NK-92 (cell line): ENCODE data around the gene FBXL2.
"Not testable (repeated sequence)": the region's sequence is repeated elsewhere in the genome, so short reads cannot be mapped to it uniquely, and the experiment has no call there.

ENCODE experiments used
- DNase-seq: peaks from one replicate; lab custom pipeline; 2025; ENCODE audit not compliant: unreplicated experiment; lab: John Stamatoyannopoulos, UW

FBXL2 gene

GRCh38 chr3:33314993-33315392, 37.8 kb downstream of the FBXL2 start:
- no peak for DNase-seq

DNA sequence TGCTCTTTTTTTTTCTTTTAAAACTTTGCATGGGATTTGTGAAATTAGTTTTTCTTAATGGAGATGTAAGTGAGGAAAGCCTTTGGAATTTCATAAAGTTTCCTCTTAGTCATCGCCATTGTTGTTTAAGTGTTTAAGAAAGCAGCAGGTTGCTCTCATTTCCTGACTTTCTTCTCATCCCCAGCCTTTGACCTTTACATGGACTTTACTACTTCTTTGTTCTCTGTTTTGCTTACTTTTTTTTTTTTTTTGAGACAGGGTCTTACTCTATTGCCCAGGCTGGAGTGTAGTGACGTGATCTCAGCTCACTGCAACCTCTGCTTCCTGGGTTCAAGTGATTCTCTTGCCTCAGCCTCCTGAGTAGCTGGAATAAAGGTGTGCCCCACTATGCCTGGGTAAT, 38.6 kb downstream of the FBXL2 start:
- DNase-seq: no peak

DNA sequence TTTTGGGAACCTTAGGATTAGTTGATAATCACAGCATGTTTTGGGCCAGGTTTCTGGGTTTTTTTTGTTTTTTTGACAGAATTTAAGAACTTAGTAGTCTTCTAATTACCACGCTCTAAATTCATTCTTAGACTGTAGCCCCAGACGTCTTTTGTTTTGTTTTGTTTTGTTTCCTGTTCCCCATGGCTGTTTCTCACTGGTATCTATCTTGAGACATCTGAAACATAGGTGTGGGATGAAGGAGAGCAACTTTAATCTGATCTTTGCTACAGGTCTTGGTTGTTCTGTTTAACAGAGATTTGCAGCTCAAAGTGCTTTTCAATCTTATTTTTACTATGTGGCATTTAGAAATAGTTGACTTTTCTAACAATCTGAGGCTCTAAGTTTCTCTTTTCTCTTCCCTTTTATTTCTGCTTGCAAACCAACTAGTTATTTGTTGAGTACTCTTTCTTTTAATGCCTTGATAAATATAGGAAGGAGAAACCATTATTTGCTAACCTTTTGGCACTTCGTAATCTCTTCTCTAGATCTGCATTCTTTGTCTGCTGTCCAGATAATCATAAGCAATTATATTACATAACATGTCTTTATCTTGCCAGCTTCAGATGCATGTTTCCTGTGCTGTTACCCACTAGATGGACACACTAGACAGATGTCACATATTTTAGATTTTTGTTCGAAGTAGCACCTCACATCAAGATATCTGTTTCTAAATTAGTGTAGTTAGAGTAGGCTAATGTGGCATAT, 40.9 kb downstream of the FBXL2 start:
- DNase-seq: no peak

DNA sequence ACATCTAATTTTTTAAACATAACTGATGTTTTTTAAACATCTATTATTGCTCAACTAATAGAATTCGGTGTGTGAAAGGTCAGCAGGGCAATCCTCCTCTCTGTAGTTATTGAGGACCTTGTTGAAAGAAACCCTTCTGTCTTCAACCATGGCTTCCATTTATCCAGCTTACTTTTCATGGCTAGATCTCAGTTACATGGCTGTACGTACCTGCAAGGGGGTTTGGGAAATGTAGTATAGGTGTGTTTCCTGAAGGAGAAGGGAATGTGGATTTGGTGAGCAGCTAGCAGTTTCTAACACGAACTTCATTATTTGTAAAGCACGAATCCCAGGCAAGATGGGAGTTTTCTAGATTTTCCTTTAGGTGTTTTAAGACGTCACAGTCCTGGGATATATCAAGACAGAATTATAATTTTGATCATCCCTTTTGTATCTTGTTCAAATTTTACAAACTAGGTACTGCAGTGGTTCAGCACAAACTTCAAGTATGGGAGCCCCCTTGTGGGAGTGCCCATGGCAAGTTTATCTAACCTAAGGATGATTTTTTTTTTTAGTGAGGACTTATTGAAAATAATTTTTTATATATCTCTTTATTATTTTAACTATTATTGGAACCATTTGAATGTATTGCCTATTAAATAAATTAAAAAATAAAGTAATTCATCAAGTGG, 41.6 kb downstream of the FBXL2 start:
- no peak for DNase-seq

DNA sequence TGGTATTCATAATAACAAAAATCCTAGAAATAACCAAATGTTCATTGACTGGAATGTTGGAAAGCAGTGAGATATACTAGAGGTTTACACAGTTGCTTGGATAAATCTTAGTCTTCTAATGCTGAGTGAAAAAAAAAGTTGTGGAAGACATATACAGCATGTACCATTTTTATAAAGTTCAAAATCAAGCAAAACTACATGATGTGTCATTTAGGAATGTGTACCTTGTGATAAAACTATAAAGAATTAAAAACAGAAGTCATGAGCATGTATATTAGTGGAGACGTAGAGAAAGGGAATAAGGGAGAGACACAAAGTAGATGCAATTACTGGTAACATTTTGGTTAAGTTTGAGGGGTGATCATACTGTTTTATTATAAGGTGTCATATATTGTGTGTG, 45.2 kb downstream of the FBXL2 start:
- no peak for DNase-seq

DNA sequence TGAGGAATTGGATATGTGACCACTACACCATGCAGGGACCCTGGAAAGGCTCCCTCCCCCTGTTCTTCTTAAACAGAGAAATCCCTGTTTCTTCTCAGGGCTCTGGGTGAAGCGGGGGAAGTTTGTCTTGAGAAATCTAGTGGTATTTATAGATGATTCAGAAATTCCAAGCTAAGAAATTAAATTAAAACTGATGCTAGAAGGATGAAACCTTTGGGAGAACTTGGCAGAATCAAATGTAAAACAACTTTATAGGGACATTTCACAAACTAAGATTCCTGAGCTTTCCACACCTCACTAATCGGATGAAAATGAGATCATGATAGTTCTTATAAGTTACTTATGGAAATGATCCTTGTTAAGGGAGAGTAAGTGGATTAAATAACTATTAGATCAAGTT, 54.2 kb downstream of the FBXL2 start:
- no peak for DNase-seq

- no peak for DNase-seq
Measured at GRCh38 chr3:33334364-33334763, 57.1 kb downstream of the FBXL2 start.

- not testable (repeated sequence) for DNase-seq
Measured at GRCh38 chr3:33338936-33339465, 61.8 kb downstream of the FBXL2 start.

DNA sequence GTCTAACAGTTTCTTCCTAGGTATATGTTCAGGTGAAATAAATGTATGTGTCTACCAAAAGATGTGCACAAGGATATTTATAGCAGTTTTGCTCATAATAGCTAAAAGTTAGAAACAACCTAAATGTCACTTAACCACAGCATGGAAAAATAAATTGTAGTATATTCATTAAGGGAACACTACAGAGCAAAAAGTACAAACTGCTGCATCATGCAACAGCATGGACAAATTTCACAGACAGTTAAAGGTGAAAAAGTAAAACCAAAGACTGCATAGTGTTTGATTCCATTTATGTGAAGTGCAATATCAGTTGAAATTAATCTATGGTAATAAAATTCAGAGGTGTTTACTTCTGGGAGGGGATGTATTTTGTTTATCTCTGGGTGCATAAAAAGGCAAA, 62.5 kb downstream of the FBXL2 start:
- no peak for DNase-seq

DNA sequence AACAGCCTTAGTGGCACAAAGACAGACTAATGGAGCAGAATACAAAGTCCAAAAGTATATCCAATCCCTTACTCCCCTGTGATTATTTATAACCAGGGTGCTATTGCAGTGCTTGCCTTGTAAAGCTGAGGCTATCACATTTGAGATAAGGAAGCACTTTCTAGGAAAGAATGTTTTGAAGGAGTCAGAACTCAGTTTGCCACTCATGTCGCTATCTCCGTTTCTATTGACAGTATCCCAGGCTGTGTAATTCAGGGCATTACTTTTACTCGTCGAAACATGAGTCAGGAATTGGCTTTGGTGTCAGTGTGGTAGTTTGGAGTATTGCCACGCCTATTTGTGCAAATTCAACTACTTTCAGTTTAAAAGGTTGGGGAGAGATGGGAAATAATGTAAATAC, 78.4 kb downstream of the FBXL2 start:
- DNase-seq: no peak

GRCh38 chr3:33358172-33358781, 81.0 kb downstream of the FBXL2 start:
- no peak for DNase-seq

DNA sequence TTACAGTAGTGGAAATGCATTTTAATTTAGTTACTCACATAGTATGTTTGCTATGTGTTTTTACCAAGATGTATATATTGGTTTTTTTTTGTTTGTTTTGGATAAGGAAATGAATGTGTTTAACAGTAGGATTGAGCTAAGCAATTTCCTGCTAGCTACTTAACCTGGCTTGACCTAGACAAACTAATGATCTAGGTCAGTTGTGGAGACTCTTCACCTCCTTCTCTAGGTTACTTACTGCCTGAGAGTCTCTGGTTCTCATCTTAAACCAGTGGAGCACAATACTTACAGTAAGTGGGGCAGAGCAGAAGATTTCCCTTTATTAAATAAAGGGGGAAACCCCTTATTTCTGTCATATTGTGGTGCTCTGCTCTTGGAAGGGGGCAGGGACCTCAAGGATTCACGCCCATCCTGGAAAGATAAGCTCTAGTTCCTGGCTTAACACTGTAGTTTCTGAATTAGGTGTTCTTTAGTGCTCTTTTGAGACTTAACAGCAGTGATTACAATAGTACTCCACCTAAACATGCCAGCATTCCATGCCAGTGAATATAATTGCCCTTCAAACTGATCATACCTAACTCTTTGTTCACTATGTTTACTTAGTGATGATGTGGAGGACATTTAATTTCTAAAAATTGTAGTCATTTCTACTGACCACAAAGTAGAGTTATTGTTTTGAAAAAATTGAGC, 83.0 kb downstream of the FBXL2 start:
- no peak for DNase-seq

- DNase-seq: no peak
Measured at GRCh38 chr3:33363113-33363800, 86.0 kb downstream of the FBXL2 start.

GRCh38 chr3:33364060-33364459, 86.8 kb downstream of the FBXL2 start:
- DNase-seq: no peak

DNA sequence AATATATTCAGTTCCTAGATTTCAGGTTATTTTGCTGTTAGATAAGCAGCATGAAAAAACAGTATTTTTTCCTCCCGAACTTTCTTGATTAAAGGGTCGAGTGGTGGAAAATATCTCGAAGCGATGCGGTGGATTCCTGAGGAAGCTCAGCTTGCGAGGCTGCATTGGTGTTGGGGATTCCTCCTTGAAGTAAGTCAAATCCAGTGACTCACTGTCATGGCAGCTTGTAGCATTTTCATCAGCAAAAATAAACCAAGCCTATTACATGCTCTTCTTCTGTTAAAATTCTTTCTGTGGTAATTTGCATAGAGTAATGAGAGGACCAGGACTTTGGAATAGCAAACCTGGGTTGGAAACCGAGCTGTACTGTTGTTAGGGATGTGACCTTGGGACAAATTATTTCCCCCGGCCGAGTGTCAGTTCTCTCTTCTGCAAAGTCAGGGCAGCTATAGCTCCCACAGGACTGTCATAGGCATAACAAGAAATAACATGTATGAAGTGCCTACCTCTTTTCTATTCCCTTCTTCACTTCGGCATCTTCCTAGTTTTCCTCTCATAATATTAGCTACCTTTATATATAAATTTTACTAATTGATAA, 87.4 kb downstream of the FBXL2 start:
- DNase-seq: no peak

- no peak for DNase-seq
Measured at GRCh38 chr3:33372218-33373081, 95.2 kb downstream of the FBXL2 start.

- DNase-seq: no peak
Measured at GRCh38 chr3:33373082-33373437, 95.8 kb downstream of the FBXL2 start.

DNA sequence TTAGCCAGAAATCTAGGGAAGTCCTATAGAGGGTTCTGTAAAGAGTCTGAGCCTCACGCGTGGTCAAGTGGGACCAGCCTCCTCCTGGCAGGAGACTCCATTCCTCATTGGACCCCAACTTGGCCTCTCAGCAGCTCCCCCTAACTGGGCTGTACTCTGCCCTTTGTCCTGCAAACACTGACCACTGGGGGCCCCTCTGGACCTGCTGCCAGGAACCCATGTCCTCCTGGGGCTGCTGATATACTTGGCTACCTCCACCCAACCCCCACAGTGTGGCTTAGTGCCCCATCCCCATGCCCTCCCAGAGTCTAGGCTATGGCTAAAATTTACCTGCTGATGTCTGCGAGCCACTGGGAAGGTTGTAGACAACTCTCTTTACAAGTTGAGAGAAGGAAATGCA, 100.2 kb downstream of the FBXL2 start:
- no peak for DNase-seq

DNA sequence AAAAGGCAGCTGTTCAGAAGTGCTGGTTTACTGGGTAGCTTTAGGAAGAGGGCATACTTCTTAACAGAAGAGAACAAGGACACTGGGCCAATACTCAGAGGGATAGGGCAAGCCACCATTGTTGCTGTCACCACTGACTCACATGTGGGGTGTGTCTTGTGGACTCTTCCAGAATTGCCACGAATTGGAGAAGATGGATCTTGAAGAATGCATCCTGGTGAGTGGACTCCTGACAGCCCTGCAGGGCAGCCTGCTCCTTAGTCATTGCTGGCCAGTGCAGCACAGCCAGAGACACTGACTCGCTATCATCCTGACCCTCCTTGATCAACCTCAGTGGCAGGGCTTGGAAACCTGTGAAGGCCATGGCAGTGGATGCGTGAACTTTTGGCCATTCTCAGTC, 100.7 kb downstream of the FBXL2 start:
- no peak for DNase-seq

DNA sequence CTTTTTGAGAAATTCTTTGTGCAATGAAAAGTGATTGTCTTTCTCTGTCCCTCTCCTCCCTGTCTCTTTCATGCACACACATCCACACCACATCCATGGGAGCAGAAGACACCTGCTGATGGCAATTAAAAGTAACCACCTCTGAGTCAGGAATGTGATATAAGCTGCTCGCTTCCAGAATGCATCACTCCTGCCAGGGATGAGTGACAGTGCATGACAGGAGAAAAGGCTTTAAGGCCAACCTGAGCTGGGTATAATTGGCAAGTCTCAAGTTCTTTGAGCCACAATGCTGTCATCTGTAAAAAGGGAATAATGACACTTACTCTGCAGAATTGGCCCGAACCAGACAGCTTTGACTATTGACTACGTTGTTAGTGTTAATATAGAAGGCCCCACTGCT, 103.4 kb downstream of the FBXL2 start:
- no peak for DNase-seq
